ENCODE measurements around the gene NDUFB7.
"Not testable (repeated sequence)": the region's sequence is repeated elsewhere in the genome, so short reads cannot be mapped to it uniquely, and the experiment has no call there.

Gene NDUFB7

GRCh38 chr19:14570864-14571527 is 870 bp downstream of the NDUFB7 start:
- ATAC-seq: no peak

GRCh38 chr19:14567079-14567478 is 4.8 kb downstream of the NDUFB7 start:
- ATAC-seq: no peak

GRCh38 chr19:14566712-14567077 is 5.2 kb downstream of the NDUFB7 start:
- no peak for ATAC-seq

DNA sequence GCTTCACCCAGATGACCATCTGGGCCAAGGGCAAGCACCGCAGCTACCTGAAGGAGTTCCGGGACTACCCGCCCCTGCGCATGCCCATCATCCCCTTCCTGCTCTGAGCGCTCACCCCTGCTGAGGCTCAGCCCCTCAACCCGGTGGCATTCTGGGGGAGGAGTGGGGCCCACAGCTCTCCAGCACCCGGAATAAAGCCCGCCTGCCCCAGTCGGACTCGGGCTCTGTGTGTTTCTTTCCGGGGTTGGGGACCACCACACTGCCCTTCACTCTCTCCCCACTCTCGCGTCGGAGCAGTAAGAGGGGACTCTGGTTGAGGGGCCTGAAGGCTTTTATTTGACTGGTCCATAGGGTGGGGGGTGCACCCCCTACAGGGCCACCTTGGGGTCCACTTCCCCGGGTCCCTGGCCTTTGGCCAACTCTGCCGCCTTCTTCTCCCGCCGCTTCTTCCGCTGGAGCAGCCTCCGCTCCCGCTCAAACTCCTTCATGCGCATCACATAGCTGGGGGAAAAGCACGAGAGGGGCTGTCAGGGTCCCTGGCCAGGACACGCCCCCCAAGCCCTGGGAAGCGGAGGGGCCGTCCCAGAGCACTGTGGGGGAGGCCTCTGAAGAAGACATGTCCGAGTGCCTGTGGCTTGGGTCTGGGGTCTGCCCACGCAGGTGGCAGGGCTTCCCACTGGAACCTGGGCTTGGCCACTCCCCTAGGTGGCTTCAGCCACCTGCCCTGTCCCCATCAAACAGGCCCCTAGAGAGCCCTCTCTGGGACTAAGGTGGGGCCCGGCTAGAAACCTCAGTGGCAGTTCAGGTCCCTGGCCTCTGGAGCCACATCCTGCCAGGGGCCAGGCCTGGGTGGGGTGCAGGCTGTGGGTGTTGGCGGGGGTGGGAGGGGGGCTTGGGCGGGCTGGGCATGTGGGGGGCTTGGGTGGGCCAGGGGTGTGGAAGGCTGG is 5.8 kb downstream of the NDUFB7 start:
- no peak for ATAC-seq

GRCh38 chr19:14565298-14565679 is 6.6 kb downstream of the NDUFB7 start:
- ATAC-seq: no peak

- not testable (repeated sequence) for ATAC-seq
These were observed 7.1 kb downstream of the NDUFB7 start for GRCh38 chr19:14564652-14565297.

GRCh38 chr19:14563989-14564651 is 7.7 kb downstream of the NDUFB7 start:
- ATAC-seq: peak; percentile 44 to 45

DNA sequence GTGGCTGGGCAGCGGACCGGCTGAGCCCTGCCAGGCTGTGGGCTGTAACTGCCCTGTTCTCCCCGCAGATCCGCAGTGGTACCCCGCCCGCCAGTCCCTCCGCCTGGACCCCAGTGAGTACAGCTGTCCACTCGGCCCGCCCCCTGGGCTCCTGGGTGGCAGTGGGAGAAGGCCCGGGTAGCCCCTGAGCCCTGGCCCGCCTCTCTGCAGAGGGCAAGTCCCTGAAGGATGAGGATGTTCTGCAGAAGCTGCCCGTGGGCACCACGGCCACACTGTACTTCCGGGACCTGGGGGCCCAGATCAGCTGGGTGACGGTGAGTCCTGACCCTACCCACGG is 8.3 kb downstream of the NDUFB7 start:
- no peak for ATAC-seq

GRCh38 chr19:14562660-14563589 is 8.9 kb downstream of the NDUFB7 start:
- ATAC-seq: no peak

GRCh38 chr19:14561847-14562351 is 10.0 kb downstream of the NDUFB7 start:
- no peak for ATAC-seq

DNA sequence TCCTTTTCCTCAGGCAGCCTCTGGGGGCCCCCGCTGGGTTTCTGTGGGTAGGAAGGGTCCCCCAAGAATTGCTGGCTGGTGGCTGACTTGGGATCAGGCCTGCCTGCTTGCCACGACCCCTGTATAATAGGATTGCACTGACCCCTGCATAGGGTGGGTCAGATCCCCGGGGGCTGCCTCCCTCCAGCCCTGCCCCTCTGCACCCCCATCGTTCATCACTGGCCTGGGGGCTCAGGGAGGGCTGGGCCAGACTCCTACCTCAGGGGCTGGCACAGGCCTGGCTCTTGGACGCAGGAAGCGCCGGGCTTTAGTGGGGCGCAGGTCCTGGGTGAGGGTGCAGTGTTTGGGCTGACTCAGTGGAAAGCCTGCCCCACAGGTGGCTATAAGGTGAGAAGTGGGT is 10.6 kb downstream of the NDUFB7 start:
- ATAC-seq: no peak

DNA sequence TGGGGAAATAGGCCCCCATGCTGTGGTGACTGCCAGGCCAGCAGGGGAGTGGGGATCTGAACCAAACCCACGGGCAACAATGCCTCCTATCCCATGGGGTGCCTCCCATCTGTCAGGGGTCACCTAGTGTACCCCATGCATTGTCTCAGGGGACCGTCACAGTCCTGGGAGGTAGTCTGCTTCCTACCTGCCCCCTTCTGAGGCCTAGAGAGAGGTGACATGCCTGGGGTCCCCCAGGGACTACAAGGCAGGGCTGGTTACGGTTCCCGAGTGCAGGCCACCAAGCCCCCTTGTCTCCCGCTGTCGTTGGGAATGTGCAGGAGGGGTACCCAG is 11.1 kb downstream of the NDUFB7 start:
- no peak for ATAC-seq

- no peak for ATAC-seq
These were observed 11.7 kb downstream of the NDUFB7 start for GRCh38 chr19:14559916-14560775.

GRCh38 chr19:14558370-14559066 is 13.3 kb downstream of the NDUFB7 start:
- no peak for ATAC-seq

DNA sequence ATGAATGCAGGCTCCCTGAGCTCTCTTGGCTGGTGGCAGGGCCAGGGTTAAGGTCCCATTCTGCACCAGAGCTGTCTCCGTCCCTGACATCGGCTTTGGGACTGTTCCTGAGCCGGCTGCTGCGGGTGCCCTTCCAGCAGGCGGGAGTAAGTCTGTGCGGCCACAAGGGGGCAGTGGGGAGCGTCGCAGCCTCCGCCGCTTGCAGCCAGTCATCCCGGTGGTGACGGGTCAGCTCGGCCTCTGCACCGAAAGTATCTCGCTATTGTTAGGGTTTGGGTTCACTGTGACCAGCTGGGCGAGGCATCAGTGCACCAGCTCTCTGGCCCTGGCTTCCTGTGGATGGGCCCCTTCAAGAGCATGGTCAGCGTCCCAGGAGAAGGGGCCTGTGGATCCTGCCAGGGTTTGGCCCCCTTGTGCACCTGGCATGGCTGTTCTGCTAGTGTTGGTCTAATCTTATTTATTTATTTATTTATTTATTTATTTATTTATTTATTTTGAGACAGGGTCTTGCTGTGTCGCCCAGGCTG is 15.1 kb downstream of the NDUFB7 start:
- ATAC-seq: peak; percentile 85 to 90

DNA sequence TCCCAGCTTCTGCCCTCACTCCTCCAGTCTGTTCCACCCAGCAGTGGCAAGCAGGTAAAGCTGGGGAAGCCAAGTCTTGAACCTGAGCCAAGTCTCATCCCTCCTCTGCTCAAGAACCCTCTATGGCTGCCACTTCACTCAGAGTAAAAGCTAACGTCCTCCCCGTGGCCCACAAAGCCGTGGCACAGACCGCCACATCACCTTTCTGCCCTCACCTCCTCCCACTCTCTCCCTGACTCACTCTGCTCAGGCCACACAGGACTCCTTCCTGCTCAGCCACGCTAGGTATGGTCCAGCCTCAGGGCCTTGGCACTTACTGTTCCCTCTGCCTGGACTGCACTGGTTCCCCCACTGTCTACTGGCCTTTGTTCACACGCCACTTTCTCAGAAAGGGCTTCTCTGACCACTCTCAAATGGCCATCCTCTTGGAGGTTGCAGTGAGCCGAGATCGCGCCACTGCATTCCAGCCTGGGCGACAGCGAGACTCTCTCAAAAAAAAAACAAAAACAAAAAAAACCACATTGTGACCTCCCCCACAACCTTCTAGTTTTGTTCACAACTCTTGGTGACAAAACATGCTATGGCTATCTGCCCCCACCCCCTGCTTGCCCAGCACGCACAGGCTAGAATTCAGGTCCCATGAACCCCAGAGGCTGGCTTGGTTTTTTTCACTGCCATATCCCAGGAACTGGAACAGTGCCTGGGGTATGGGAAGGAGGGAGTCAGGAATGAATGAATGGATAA is 15.8 kb downstream of the NDUFB7 start:
- ATAC-seq: no peak

DNA sequence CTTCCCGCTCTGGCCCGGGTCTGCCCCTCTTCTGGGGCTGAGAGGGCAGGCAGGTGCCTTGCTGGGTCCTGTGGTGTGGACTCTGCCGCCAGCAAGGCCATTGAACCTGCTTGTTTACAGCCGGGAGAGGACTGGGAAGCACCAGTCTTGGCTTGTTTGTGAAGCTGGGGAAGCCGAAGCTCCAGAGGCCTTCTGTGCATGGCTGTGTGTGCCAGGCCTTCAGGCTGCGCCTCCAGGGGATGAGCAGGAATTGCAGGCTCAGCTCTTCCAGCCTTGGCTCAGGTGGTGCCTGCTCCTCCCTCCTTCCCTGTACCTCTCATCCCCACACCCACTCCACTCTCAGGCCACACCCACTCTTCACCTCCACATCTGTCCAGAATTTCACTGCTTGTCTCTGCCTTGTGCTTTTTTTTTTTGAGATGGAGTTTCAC is 17.5 kb downstream of the NDUFB7 start:
- ATAC-seq: no peak

GRCh38 chr19:14553939-14554243 is 18.0 kb downstream of the NDUFB7 start:
- no peak for ATAC-seq
